K562 (cell line): ENCODE data around the gene BTBD16. TPM values are rescaled to one million over a fixed set of nuclear protein-coding genes. Genes with fewer than 3 reads are reported as not detected.

Experiments used
- ATAC-seq: fragments of 200-7000 bp; cut with Tn5 transposase; 3 replicates; pipeline ENCODE4 v1.9.1; 2020; ENCODE audit warnings: moderate library complexity
- BruUV-seq: library from RNA; stranded (reverse); fragments of 400-500 nt; replicated peaks from 2 replicates; lab custom pipeline; 2021; lab: Mats Ljungman, UMichigan
- CTCF ChIA-PET: fragments of 300-600 bp; formaldehyde crosslinking; extraction: SDS; loops from one replicate; lab custom pipeline; 2021; ENCODE audit warnings: low intra/inter-chr PET ratio; lab: Yijun Ruan, JAX
- POLR2A ChIA-PET: fragments of 300-600, 350-650 bp; sonication (Branson Sonifier 250); formaldehyde crosslinking; extraction: SDS; loops from one replicate; lab custom pipeline; 2021; ENCODE audit warnings: antibody characterized with exemption, inconsistent platforms; lab: Yijun Ruan, JAX
- DNase-seq, 4 experiments: peaks; one replicate each; pipeline versions ENCODE4 v3.0.0 to v3.0.0-alpha.2; 2011 to 2018; ENCODE audit warnings: low spot score in 3 of 4, mixed read lengths in 3 of 4; ENCODE audit errors: extremely low read depth in 1 of 4
- FAIRE-seq: peaks from 2 replicates; lab custom pipeline; 2011; peaks lifted over from hg19 to GRCh38; lab: Jason Lieb, UNC
- H2AFZ ChIP-seq: 2 replicates; pipeline ENCODE4 v1.6.0; 2011; ENCODE audit warnings: low read depth, low read length, control low read depth, inconsistent platforms
- H3K27ac ChIP-seq: fragments of 200-600 bp; 3 replicates; pipeline ENCODE4 v1.8.0; 2011; ENCODE audit warnings: low read depth, mild to moderate bottlenecking, control low read depth, inconsistent platforms, low read length, moderate library complexity, mixed read lengths; ENCODE audit errors: extremely low read depth
- H3K27me3 ChIP-seq, 2 experiments: fragments of 300-600 bp in 1 of 2; 2 replicates in 1 of 2; 3 replicates in 1 of 2; pipeline versions ENCODE4 v1.6.0 to v1.8.0; 2011; ENCODE audit warnings: inconsistent platforms in 2 of 2, low read length in 2 of 2, mild to moderate bottlenecking in 1 of 2, mixed read lengths in 1 of 2, moderate library complexity in 1 of 2; ENCODE audit not compliant: control insufficient read depth in 2 of 2, insufficient read depth in 2 of 2
- H3K36me3 ChIP-seq: fragments of 300-600 bp; 3 replicates; pipeline ENCODE4 v1.8.0; 2011; ENCODE audit warnings: mild to moderate bottlenecking, low read length, inconsistent platforms; ENCODE audit not compliant: control insufficient read depth, insufficient read depth
- H3K4me1 ChIP-seq, 2 experiments: fragments of 200-600 bp in 1 of 2; replicated peaks in 1 of 2; 2 replicates in 1 of 2; 3 replicates in 1 of 2; pipeline versions ENCODE4 v1.5.1 to v1.8.0; 2011; ENCODE audit warnings: inconsistent platforms in 2 of 2, low read length in 2 of 2, mild to moderate bottlenecking in 1 of 2, mixed read lengths in 1 of 2, moderate library complexity in 1 of 2; ENCODE audit not compliant: control insufficient read depth in 2 of 2, insufficient read depth in 2 of 2
- H3K4me2 ChIP-seq: 2 replicates; pipeline ENCODE4 v1.6.1; 2011; ENCODE audit warnings: low read length, control low read depth, inconsistent platforms, mixed read lengths; ENCODE audit not compliant: insufficient read depth
- H3K4me3 ChIP-seq: fragments of 200-600 bp; sonication (generic), shearing (Covaris generic); 2 replicates; pipeline ENCODE4 v1.5.1; 2016; ENCODE audit warnings: control low read depth, inconsistent platforms
- H3K79me2 ChIP-seq: fragments of 200-600 bp; 3 replicates; pipeline ENCODE4 v1.8.0; 2011; ENCODE audit warnings: low read length, inconsistent platforms; ENCODE audit not compliant: control insufficient read depth, insufficient read depth
- H3K9ac ChIP-seq, 2 experiments: 2 replicates each; pipeline versions ENCODE4 v1.6.0 to v1.6.1; 2011; ENCODE audit warnings: low read depth in 2 of 2, low read length in 2 of 2, control low read depth in 1 of 2, inconsistent platforms in 1 of 2, mild to moderate bottlenecking in 1 of 2, mixed read lengths in 1 of 2; ENCODE audit not compliant: insufficient read depth in 1 of 2
- H3K9me1 ChIP-seq: one replicate; pipeline ENCODE4 v1.6.0; 2011; ENCODE audit warnings: inconsistent platforms, mild to moderate bottlenecking, low read length, moderate library complexity; ENCODE audit not compliant: control insufficient read depth, insufficient read depth
- H3K9me3 ChIP-seq: replicated peaks from 2 replicates; pipeline ENCODE4 v1.5.1; 2011; ENCODE audit warnings: low read depth, low read length, inconsistent platforms; ENCODE audit not compliant: control insufficient read depth, insufficient read depth
- H4K20me1 ChIP-seq: replicated peaks from 2 replicates; pipeline ENCODE4 v1.6.1; 2011; ENCODE audit warnings: low read length, inconsistent platforms, mixed read lengths; ENCODE audit not compliant: control insufficient read depth, insufficient read depth
- CBX8 ChIP-seq: fragments of 200-600 bp; sonication (generic); IDR thresholded peaks from 2 replicates; pipeline ENCODE4 v1.6.1; 2012; ENCODE audit warnings: borderline replicate concordance, mixed run types, low read depth, mild to moderate bottlenecking, moderate library complexity, mixed read lengths, low read length, control low read depth, inconsistent platforms; ENCODE audit not compliant: poor library complexity, severe bottlenecking; ENCODE audit errors: extremely low read depth
- CLOCK ChIP-seq: fragments of 250-450 bp; sonication (Bioruptor Pico); IDR thresholded peaks from 2 replicates; pipeline ENCODE4 v1.4.0; 2020; ENCODE audit warnings: mild to moderate bottlenecking, moderate library complexity, borderline replicate concordance
- POLR2B ChIP-seq: fragments of 450-650 bp; IDR thresholded peaks from 2 replicates; pipeline ENCODE4 v1.6.1; 2018; ENCODE audit warnings: low read depth; ENCODE audit not compliant: partially characterized antibody
- ZBTB40 ChIP-seq, 2 experiments: fragments of 450-650 bp in 1 of 2; sonication (generic) in 1 of 2; formaldehyde crosslinking in 1 of 2; IDR thresholded peaks; 2 replicates each; pipeline versions ENCODE4 v1.7.1 to v1.9.0; 2016 to 2022; ENCODE audit warnings: inconsistent platforms in 1 of 2, mild to moderate bottlenecking in 1 of 2, missing genetic modification reagents in 1 of 2
- WGBS: fragments of 100-300 bp; shearing (Covaris generic); methylation state at CpG from one replicate; pipeline ENCODE4 v1.1.6; 2016; ENCODE audit warnings: low coverage, mixed read lengths; ENCODE audit not compliant: insufficient coverage; ENCODE audit errors: missing lambda C conversion rate; 5-methylcytosine and 5-hydroxymethylcytosine counted together
- in situ Hi-C: fragments of 300-500 bp; cut with MboI; formaldehyde crosslinking; loops from 4 replicates; pipeline ENCODE4 v1.15.0; 2018; ENCODE audit warnings: inconsistent platforms, mixed read lengths
- intact Hi-C: fragments of 100-400 bp; cut with micrococcal nuclease; formaldehyde crosslinking; loops from 2 replicates; pipeline ENCODE4 v1.14.2; 2022
- polyA plus RNA-seq, 8 experiments: library from polyadenylated mRNA; depleted of rRNA in 4 of 8; stranded (reverse) in 5 of 8; unstranded in 3 of 8; fragments of >200 nt; fragmentation: Nextera tagmentation in 2 of 8; fragmentation: Illumina TruSeq in 1 of 8; extraction: Ambion mirVana in 2 of 8; extraction: Trizol in 1 of 8; gene quantifications; 2 replicates each; pipeline versions ENCODE4 v1.2.1 to v1.2.3, GENCODE V29; 2011 to 2014; ENCODE audit warnings: inconsistent platforms in 1 of 8, missing spikeins in 1 of 8
- total RNA-seq, 7 experiments: library from RNA; depleted of rRNA in 6 of 7; stranded (reverse); fragments of >200 nt in 6 of 7; fragmentation: Illumina TruSeq in 2 of 7; extraction: Trizol in 2 of 7; gene quantifications; 2 replicates each; pipeline versions ENCODE4 v1.2.1 to v1.2.3, GENCODE V29; 2011 to 2021; ENCODE audit warnings: low replicate concordance in 1 of 7

The BTBD16 gene
- total and polyA plus RNA-seq, 9 of the 15 experiments (the other 6 are each of a cell fraction or from before 2014, with no cell fraction given) = 0.11 TPM; not detected in 8

- TF ChIP-seq CLOCK (CRISPR knock-in tag) = no peak
Observed at GRCh38 chr10:122373721-122374120, 102.6 kb downstream of the BTBD16 start (continued).

GRCh38 chr10:122374237-122374858 is 103.3 kb downstream of the BTBD16 start, which contains the start of gene PLEKHA1:
PLEKHA1 (plus strand) TSS chr10:122374708; CDS start chr10:122393201, 18,493 bp downstream.
- peak within 1 kb of the TSS; percentile 42 for H3K4me3 ChIP-seq
- no peaks in the 10 kb centered on the region for H4K20me1 ChIP-seq
- FAIRE-seq (no peak), ATAC-seq (peak; percentile 100), DNase-seq (peak; percentile 78 to 82 (median 80))
- in situ Hi-C loops (no loop called here), intact Hi-C loops (no loop called here)
- WGBS = 19% methylated on average over 20 of the region's 71 CpGs
- peak within 1 kb of the TSS; percentile 62 for H2AFZ ChIP-seq
- no TSS peak for BruUV-seq
- H3K9me3 ChIP-seq = no peaks in the 10 kb centered on the region
- ChIA-PET POLR2A (interaction anchor here (0.5 to 0.7 kb wide), 3 partner anchors 14 to 26 kb away, joined by 3 read pairs; no protein-coding TSS in a partner anchor), CTCF (no interaction called here)
- peaks cover 0 to 13% of the 10 kb centered on the region in 2 experiments; a peak in 2 of 5 replicates for H3K4me1 ChIP-seq
- no peak within 1 kb of the TSS for H3K27ac ChIP-seq
- no peaks in the 10 kb centered on the region for H3K9me1 ChIP-seq
- peak within 1 kb of the TSS in 1 of 2 experiments; percentile 71; a peak in 2 of 4 replicates for H3K9ac ChIP-seq
- H3K4me2 ChIP-seq = peak within 1 kb of the TSS; percentile 49
- peaks cover 5 to 7% of the 10 kb centered on the region in 2 experiments; a peak in 3 of 5 replicates for H3K27me3 ChIP-seq
- no peaks in the 10 kb centered on the region for H3K36me3 ChIP-seq
- H3K79me2 ChIP-seq = no peaks in the 10 kb centered on the region
- TF ChIP-seq CBX8 (no peak), POLR2B (no peak), ZBTB40 (IDR thresholded peaks at IDR 0.05) (0 out of 2 replicates have a peak, but pooled peaks have one; percentile 22), ZBTB40 (CRISPR knock-in tag; IDR thresholded peaks at IDR 0.05) (no peak)
